Activated CD8-positive, alpha-beta memory T cell treated with anti-CD3 and anti-CD28 coated beads, Interleukin-2, amount 10 ng/mL, durations not matched to agents 7 days and 5 days (primary cell): Measurements from ENCODE around the gene CASK. TPM values are rescaled to one million over a fixed set of nuclear protein-coding genes. Genes with fewer than 3 reads are reported as not detected.
"Not testable (repeated sequence)": the region's sequence is repeated elsewhere in the genome, so short reads cannot be mapped to it uniquely, and the experiment has no call there.

ENCODE experiments used
- ATAC-seq: fragments of 150-1000 bp; cut with Tn5 transposase; one replicate; pipeline ENCODE4 v1.10.0; 2021; ENCODE audit warnings: moderate library complexity
- CTCF ChIA-PET: fragments of 350-600 bp; sonication (Branson Sonifier 250); formaldehyde crosslinking; loops from one replicate; lab custom pipeline; 2021; ENCODE audit warnings: antibody characterized with exemption; lab: Charles Lee
- DNase-seq: peaks from one replicate; pipeline ENCODE4 v3.0.0-alpha.2; 2020
- H3K27ac Mint-ChIP-seq: one replicate; pipeline ENCODE4 v1.8.0; 2021; ENCODE audit warnings: mild to moderate bottlenecking, mixed read lengths
- H3K27me3 Mint-ChIP-seq: one replicate; pipeline ENCODE4 v1.8.0; 2021; ENCODE audit warnings: mixed read lengths
- H3K36me3 Mint-ChIP-seq: one replicate; pipeline ENCODE4 v1.8.0; 2021; ENCODE audit warnings: mild to moderate bottlenecking, mixed read lengths
- H3K4me1 Mint-ChIP-seq: one replicate; pipeline ENCODE4 v1.8.0; 2021; ENCODE audit warnings: mixed read lengths
- H3K4me3 Mint-ChIP-seq: one replicate; pipeline ENCODE4 v1.8.0; 2021; ENCODE audit warnings: mild to moderate bottlenecking, moderate library complexity, mixed read lengths
- H3K9me3 Mint-ChIP-seq: one replicate; pipeline ENCODE4 v1.8.0; 2022; ENCODE audit warnings: low read depth, mixed read lengths
- total RNA-seq, 2 experiments: library from RNA; stranded (reverse); gene quantifications; one replicate each; pipeline ENCODE4 v1.2.3, GENCODE V29; 2021

CASK gene
- total RNA-seq, 2 experiments from 2014 or later: 30.2 to 40.0 TPM

DNA sequence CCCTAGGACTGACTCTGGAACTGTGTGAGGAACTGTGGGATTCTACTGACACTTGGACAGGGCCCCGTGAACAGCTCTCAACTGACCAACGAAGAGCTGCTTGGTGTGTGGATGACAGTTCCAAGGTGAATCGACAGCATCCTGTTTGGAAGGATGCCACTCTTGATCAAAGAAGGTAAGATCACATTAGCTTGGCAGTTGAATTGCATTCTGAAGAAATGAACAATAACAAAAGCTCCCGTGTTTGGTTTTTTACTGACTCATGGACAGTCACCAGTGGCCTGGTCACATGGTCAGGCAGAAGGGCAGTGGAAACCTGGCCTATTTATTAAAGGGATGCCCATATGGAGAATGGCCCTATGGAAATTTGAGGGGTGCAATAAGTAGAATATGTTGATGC, 267.7 kb downstream of the CASK start:
- no peaks in the 10 kb centered on the region for H3K9me3 Mint-ChIP-seq
- no peak overlapping the region for H3K4me3 Mint-ChIP-seq
- no peak for ATAC-seq
- peaks cover 11% of the 10 kb centered on the region for H3K4me1 Mint-ChIP-seq
- no peaks in the 10 kb centered on the region for H3K27me3 Mint-ChIP-seq
- DNase-seq: no peak
- H3K36me3 Mint-ChIP-seq: peaks cover 46% of the 10 kb centered on the region
- H3K27ac Mint-ChIP-seq: no peak overlapping the region
- CTCF ChIA-PET: no interaction called here

GRCh38 chrX:41655101-41655500, 268.3 kb downstream of the CASK start:
- Mint-ChIP-seq H3K4me3 (no peak overlapping the region), H3K9me3 (no peaks in the 10 kb centered on the region), H3K27ac (no peak overlapping the region), H3K27me3 (no peaks in the 10 kb centered on the region), H3K4me1 (peaks cover 11% of the 10 kb centered on the region), H3K36me3 (peaks cover 46% of the 10 kb centered on the region)
- CTCF ChIA-PET: no interaction called here
- ATAC-seq: no peak
- no peak for DNase-seq

GRCh38 chrX:41653125-41653524, 270.2 kb downstream of the CASK start:
- Mint-ChIP-seq H3K4me1 (peaks cover 2% of the 10 kb centered on the region), H3K36me3 (peaks cover 41% of the 10 kb centered on the region), H3K27me3 (no peaks in the 10 kb centered on the region), H3K9me3 (peaks cover 3% of the 10 kb centered on the region), H3K27ac (no peak overlapping the region), H3K4me3 (no peak overlapping the region)
- ATAC-seq: no peak
- CTCF ChIA-PET: no interaction called here
- no peak for DNase-seq

DNA sequence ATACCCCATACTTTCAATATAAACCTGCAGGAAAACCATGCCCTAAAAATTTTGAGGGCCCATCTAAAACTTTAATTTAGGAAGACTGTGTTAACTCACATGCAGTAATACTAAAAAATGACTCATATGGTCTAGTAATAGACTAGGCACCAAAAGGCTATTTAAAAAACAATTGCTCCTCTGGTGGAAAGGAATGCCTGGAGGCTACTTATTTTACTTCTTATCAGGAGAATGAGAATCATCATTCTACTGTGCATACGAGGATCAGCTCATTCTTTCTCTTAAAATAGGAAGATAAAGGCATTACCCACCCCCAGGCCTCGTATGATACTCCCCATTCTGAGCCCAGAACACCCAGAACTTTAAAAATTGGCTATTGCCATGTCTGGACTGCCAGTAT, 277.2 kb downstream of the CASK start:
- H3K27me3 Mint-ChIP-seq, CTCF ChIA-PET, ATAC-seq: not testable (repeated sequence)

DNA sequence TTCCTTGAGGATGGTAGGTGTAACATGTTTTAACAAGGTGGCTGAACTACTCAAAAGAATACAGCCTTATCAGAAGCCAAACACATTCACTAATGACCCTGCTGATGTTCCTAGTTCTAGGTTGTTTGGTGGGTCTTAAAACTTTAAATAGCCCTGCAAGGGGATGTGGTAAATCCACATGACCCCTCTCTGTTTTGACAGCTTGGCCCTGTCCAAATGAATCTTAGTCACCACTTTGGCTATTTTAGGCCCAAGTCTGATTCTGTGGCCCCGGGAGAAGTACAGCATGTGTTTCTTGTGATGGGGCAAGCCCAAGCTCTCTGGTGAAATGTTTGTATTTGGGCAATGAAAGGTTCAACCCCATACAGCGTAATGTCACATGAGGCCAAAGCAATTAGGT, 289.1 kb downstream of the CASK start:
- no peak overlapping the region for H3K27ac Mint-ChIP-seq
- H3K9me3 Mint-ChIP-seq: no peaks in the 10 kb centered on the region
- no peak overlapping the region for H3K4me3 Mint-ChIP-seq
- peaks cover 14% of the 10 kb centered on the region for H3K36me3 Mint-ChIP-seq
- H3K4me1 Mint-ChIP-seq: no peaks in the 10 kb centered on the region
- H3K27me3 Mint-ChIP-seq: no peaks in the 10 kb centered on the region
- DNase-seq (no peak), ATAC-seq (no peak)
- CTCF ChIA-PET: no interaction called here

More for the DNA sequence above, 277.2 kb downstream of the CASK start:
- not testable (repeated sequence) for DNase-seq, H3K27ac Mint-ChIP-seq, H3K9me3 Mint-ChIP-seq, H3K4me3 Mint-ChIP-seq, H3K4me1 Mint-ChIP-seq
- H3K36me3 Mint-ChIP-seq: peaks cover 28% of the 10 kb centered on the region

GRCh38 chrX:41630091-41630490, 293.3 kb downstream of the CASK start:
- Mint-ChIP-seq H3K27ac (no peak overlapping the region), H3K4me1 (no peaks in the 10 kb centered on the region), H3K4me3 (no peak overlapping the region), H3K36me3 (peaks cover 13% of the 10 kb centered on the region), H3K27me3 (no peaks in the 10 kb centered on the region), H3K9me3 (no peaks in the 10 kb centered on the region)
- DNase-seq (no peak), ATAC-seq (no peak)
- CTCF ChIA-PET: no interaction called here

DNA sequence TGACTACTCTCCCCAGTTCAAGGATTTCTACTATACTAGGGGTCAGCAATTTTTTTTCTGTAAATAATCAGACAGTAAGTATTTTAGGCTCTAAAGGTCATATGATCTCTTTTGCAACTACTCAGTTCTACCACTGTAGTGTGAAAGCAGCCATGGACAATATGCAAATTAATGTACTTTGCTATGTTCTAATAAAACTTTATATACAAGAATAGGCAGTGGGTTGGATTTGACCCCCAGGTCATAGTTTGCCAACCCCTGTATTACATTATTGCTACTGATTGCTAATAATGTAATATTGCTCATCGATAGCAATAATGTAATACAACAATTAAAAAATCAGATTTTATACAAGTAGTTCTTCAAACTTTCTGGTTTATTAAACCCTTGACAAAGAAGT, 293.8 kb downstream of the CASK start:
- CTCF ChIA-PET: no interaction called here
- no peak for DNase-seq

DNA sequence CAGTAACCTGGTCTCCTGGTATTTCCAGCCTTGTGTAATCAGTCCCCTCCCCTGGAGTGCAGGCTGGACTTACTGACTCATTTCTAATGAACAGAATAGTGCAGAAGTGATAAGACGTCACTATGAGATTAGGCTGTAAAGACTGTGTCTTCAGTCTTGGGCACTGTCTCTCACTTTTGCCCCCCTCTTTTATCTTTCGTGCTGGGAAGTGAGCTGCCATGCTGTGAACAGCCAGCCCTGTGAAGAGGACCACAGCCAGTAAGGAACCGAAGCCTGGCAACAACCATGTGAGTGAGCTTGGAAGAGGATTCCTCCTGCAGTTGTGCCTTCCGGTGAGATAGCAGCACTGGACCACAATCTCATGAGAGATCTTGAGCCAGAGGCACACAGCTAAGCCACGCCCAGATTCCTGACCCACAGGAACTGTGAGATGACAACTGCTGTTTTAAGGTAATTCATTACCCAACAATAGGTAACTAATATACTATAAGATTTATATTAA, 302.1 kb downstream of the CASK start:
- no peak overlapping the region for H3K27ac Mint-ChIP-seq
- no peak for ATAC-seq

More for the DNA sequence above, 293.8 kb downstream of the CASK start:
- H3K4me3 Mint-ChIP-seq: no peak overlapping the region
- no peaks in the 10 kb centered on the region for H3K9me3 Mint-ChIP-seq
- peaks cover 15% of the 10 kb centered on the region for H3K36me3 Mint-ChIP-seq
- no peaks in the 10 kb centered on the region for H3K4me1 Mint-ChIP-seq
- no peak overlapping the region for H3K27ac Mint-ChIP-seq
- no peaks in the 10 kb centered on the region for H3K27me3 Mint-ChIP-seq
- ATAC-seq: no peak

DNA sequence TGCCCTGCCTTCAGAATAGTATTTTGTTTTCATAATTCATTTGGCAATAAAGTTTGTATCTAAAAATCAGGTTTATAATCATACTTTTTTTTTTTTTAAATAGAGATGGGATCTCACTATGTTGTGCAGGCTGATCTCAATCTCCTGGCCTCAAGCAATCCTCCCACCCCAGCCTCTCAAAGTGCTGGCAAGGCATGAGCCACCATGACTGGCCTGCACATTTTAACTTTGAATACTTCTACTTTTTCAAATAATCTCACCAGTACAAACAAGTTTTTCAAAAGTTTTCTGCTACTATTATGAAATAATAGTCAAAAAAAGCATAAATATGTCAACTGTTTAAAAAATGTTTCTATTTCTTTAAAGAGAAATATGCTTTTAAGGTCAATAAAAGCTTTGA, 304.1 kb downstream of the CASK start:
- no peaks in the 10 kb centered on the region for H3K9me3 Mint-ChIP-seq
- no peak overlapping the region for H3K4me3 Mint-ChIP-seq
- no peaks in the 10 kb centered on the region for H3K4me1 Mint-ChIP-seq
- CTCF ChIA-PET: no interaction called here
- H3K27me3 Mint-ChIP-seq: no peaks in the 10 kb centered on the region
- DNase-seq (no peak), ATAC-seq (no peak)
- peaks cover 4% of the 10 kb centered on the region for H3K36me3 Mint-ChIP-seq
- no peak overlapping the region for H3K27ac Mint-ChIP-seq

More for the DNA sequence above, 302.1 kb downstream of the CASK start:
- no peak for DNase-seq
- peaks cover 15% of the 10 kb centered on the region for H3K36me3 Mint-ChIP-seq
- no peaks in the 10 kb centered on the region for H3K9me3 Mint-ChIP-seq
- H3K4me3 Mint-ChIP-seq: no peak overlapping the region
- CTCF ChIA-PET: no interaction called here
- H3K4me1 Mint-ChIP-seq: no peaks in the 10 kb centered on the region
- H3K27me3 Mint-ChIP-seq: no peaks in the 10 kb centered on the region

DNA sequence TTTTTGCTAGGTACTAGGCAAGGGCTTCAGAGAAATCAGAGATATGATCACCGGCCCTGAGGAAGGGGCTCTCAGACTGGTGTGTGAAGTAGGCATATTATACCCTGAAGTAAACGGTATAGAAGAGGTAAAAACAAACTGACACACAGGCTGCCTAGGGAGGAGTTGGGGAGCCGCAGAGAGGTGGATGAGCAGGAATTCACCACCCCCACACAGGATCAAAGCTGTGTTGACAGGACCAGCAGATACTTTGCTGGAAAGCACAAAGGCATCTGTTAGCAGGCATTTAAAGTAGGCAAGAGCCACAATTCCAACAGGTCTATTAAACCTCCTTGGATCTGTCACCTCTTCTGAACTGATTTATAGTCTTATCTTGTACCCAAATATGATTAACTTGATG, 306.4 kb downstream of the CASK start:
- Mint-ChIP-seq H3K36me3 (no peaks in the 10 kb centered on the region), H3K9me3 (no peaks in the 10 kb centered on the region), H3K4me1 (no peaks in the 10 kb centered on the region), H3K4me3 (no peak overlapping the region), H3K27ac (no peak overlapping the region), H3K27me3 (no peaks in the 10 kb centered on the region)
- CTCF ChIA-PET: no interaction called here
- DNase-seq (no peak), ATAC-seq (no peak)

- no peaks in the 10 kb centered on the region for H3K27me3 Mint-ChIP-seq
- ATAC-seq (no peak), DNase-seq (no peak)
- H3K4me3 Mint-ChIP-seq: no peak overlapping the region
- H3K27ac Mint-ChIP-seq: no peak overlapping the region
- H3K36me3 Mint-ChIP-seq: no peaks in the 10 kb centered on the region
- CTCF ChIA-PET: no interaction called here
- H3K9me3 Mint-ChIP-seq: no peaks in the 10 kb centered on the region
- no peaks in the 10 kb centered on the region for H3K4me1 Mint-ChIP-seq
These were observed 307.1 kb downstream of the CASK start for GRCh38 chrX:41616255-41616654.

GRCh38 chrX:41608244-41608643, 315.1 kb downstream of the CASK start:
- Mint-ChIP-seq H3K27me3 (no peaks in the 10 kb centered on the region), H3K9me3 (no peaks in the 10 kb centered on the region), H3K4me1 (no peaks in the 10 kb centered on the region), H3K4me3 (no peak overlapping the region), H3K36me3 (peaks cover 7% of the 10 kb centered on the region), H3K27ac (no peak overlapping the region)
- CTCF ChIA-PET: no interaction called here
- DNase-seq (no peak), ATAC-seq (no peak)

DNA sequence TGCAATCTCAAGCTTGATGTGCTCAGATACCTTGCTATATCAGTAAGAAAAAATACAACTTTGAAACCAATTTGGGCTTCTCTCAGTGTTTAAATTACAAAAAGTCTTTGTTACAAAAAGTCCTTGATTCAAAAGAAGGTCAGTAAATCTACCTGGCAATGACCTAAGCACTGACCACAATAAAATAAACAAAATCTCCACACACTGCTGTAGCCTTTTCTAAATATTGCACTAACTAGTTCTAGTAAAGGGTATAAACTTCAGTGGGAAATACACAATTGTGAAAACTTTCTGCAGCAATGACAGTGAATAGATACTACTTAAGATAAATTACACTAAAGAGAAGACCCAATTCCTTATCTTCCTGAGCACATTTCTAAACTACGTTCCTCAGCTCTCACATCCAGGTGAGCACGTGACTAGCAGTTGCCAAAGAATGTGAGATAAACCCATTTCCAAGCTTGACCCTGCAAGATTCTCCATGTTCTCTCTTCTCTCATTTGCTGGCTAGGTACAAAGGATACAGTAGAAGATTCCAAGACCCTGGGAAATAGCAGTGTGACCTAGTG, 316.0 kb downstream of the CASK start:
- Mint-ChIP-seq H3K27me3 (no peaks in the 10 kb centered on the region), H3K4me1 (no peaks in the 10 kb centered on the region), H3K9me3 (no peaks in the 10 kb centered on the region), H3K36me3 (peaks cover 9% of the 10 kb centered on the region), H3K27ac (no peak overlapping the region), H3K4me3 (no peak overlapping the region)
- CTCF ChIA-PET: no interaction called here
- ATAC-seq (no peak), DNase-seq (no peak)

DNA sequence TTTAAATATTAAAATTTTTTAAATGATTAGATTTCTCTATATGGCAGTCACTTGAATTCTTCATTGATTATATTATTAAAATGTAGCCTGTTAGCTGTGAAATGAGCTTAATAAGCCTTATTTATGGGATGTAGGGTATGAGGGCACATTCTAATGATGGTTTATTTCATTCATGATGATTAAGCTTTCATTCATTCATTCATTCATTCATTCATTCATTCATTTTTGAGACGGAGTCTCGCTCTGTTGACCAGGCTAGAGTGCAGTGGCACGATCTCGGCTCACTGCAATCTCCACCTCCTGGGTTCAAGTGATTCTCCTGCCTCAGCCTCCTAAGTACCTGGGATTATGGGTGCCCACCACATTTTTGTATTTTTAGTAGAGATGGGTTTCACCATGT, 317.3 kb downstream of the CASK start:
- CTCF ChIA-PET, H3K27me3 Mint-ChIP-seq, H3K36me3 Mint-ChIP-seq, DNase-seq, H3K27ac Mint-ChIP-seq, H3K4me3 Mint-ChIP-seq, H3K9me3 Mint-ChIP-seq, H3K4me1 Mint-ChIP-seq, ATAC-seq: not testable (repeated sequence)
